Measurements from ENCODE around the gene PRKCB. TPM values are rescaled to one million over a fixed set of nuclear protein-coding genes. Genes with fewer than 3 reads are reported as not detected.

PRKCB gene
- total RNA-seq, 2 donors from 2014 or later = 17.5 to 26.9 TPM

DNA sequence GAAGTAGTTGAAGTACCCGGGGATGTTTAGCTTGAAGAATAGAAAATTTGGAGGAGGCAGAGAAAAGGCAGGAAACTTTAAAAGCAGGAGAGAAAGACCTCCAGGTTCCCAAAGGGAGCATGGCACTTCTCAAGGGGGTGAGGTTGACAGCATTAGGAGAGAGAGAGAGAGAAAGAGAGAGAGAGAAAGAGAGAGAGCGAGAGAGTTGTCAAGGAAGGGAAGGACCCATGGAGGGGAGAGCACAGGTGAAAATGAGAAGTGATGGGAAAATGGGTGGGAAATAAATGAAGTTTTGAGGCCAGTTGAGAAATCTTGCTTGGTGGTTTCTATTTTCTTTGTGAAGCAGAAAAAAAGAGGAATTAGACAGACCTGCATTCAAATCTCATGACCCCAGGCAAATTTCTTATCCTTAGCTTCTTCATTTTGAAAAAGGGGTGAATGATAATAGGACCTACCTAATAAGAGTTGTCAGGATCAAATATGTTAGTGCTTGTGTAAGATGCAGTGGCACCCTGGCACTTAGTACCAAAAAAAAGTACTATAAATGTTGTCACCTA, 24.0 kb downstream of the PRKCB start:
- intact Hi-C loops (cut with DNase I) = no loop called here
- DNase-seq (ENCODE audit: low spot score) = no peak

DNA sequence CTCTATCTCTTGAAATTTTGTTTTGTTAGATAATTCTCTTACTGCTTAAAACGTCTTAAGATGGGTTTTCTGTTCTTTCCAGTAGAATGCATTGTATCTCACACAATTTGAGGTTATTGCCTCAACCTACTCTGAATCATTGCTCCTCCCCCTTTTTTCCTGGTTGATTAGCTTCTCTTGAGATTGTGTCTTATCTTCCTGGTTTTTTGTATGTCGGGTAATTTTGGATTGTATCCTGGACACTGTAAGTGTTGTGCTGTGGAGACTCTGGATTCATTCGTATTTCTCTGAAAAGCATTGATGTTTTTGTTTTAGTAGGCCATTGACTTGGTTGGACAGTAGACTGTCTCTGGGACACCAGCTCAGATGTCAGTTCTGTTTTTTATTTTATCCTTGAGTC, 26.1 kb downstream of the PRKCB start:
- intact Hi-C loops (cut with DNase I) = no loop called here
- no peak for DNase-seq (ENCODE audit: low spot score)

- no peak for DNase-seq (ENCODE audit: low spot score)
- intact Hi-C loops (cut with DNase I) = no loop called here
These were observed 26.8 kb downstream of the PRKCB start for GRCh38 chr16:23862556-23862955.

- intact Hi-C loops (cut with DNase I) = no loop called here
- DNase-seq (ENCODE audit: low spot score) = no peak
These were observed 28.0 kb downstream of the PRKCB start for GRCh38 chr16:23863511-23864422.

GRCh38 chr16:23865853-23866252, 30.1 kb downstream of the PRKCB start:
- intact Hi-C loops (cut with DNase I) = loop anchor here in 1 of 2 donors (5.0 kb wide), 1 partner anchor 236 kb away; no protein-coding TSS in a partner anchor
- DNase-seq (ENCODE audit: low spot score) = no peak

DNA sequence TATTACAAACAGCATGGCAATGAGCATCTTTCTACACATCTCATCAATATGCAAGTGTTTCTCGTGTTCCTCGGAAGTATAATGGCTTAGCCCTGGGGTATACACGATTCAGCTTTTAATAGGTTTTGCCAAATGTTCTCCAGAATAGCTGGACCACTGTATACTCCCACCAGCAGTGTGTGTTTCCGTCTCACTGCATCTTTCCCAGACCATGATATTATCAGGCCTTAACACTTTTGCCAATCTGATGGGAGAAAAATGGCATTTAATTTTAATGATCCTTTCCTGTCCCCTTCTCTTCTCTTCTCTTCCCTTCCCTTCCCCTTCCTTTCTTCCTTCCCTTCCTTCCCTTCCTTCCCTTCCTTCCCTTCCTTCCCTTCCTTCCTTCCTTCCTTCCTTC, 30.8 kb downstream of the PRKCB start:
- intact Hi-C loops (cut with DNase I) = loop anchor here in 1 of 2 donors (5.0 kb wide), 1 partner anchor 236 kb away; no protein-coding TSS in a partner anchor
- no peak for DNase-seq (ENCODE audit: low spot score)

- no peak for DNase-seq (ENCODE audit: low spot score)
- intact Hi-C loops (cut with DNase I) = loop anchor here in 1 of 2 donors (5.0 kb wide), 1 partner anchor 235 kb away; no protein-coding TSS in a partner anchor
These were observed 31.8 kb downstream of the PRKCB start for GRCh38 chr16:23867566-23867965.

- DNase-seq (ENCODE audit: low spot score) = no peak
- intact Hi-C loops (cut with DNase I) = loop anchor here in 1 of 2 donors (5.0 kb wide), 1 partner anchor 234 kb away; no protein-coding TSS in a partner anchor
These were observed 32.4 kb downstream of the PRKCB start for GRCh38 chr16:23868136-23868535.

DNA sequence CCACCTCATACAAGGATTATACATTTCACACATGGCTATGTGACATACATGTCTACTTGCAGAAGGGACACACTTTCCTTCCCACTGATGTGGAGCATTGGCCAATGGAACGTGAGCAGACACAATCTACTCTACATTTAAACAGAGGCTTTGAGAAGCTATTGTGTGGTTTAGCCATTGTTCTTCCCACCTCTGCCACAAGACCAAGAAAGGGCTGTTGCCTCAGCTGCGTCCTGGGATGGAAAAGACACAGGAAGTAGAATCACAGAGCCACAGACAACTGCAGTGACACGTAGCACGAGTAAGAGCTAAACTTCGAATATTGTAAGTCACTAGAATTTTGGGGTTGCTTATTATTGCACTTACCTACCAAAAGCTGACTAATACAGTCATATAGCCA, 33.3 kb downstream of the PRKCB start:
- intact Hi-C loops (cut with DNase I) = loop anchor here in 1 of 2 donors (5.0 kb wide), 1 partner anchor 233 kb away; no protein-coding TSS in a partner anchor
- no peak for DNase-seq (ENCODE audit: low spot score)

GRCh38 chr16:23871924-23872323, 36.1 kb downstream of the PRKCB start:
- DNase-seq (ENCODE audit: low spot score) = no peak
- intact Hi-C loops (cut with DNase I) = no loop called here

DNA sequence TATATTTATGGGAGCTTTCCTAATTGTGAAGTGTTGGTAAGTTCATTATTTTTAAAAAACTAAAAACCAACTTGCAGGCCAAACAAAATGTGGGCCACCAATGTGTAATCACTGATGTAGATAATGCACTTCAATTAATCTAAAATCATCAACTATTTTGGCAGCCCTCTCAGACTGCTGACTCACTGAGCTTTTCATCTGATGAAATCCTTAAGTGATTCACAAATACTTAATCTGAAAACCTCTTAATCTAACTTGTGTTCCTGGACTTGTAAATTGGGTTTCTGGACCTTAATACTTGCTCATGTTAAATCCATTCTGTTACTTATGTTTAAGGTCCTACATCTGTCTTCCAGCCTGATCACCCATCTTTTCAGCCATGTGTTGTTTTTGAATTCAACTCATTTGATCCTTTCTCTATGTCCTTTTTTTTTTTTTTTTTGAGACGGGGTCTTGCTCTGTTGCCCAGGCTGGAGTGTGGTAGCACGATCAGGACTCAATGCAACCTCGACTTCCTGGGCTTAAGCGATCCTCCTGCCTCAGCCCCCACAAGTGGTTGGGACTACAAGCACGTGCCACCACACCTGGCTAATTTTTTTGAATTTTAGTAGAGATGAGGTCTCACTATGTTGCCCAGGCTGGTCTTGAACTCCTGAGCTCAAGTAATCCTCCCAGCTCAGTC, 39.0 kb downstream of the PRKCB start:
- intact Hi-C loops (cut with DNase I) = no loop called here

GRCh38 chr16:23876256-23876896, 40.6 kb downstream of the PRKCB start:
- no peak for DNase-seq (ENCODE audit: low spot score)
- intact Hi-C loops (cut with DNase I) = no loop called here

More for the DNA sequence above, 39.0 kb downstream of the PRKCB start:
- no peak for DNase-seq (ENCODE audit: low spot score)

DNA sequence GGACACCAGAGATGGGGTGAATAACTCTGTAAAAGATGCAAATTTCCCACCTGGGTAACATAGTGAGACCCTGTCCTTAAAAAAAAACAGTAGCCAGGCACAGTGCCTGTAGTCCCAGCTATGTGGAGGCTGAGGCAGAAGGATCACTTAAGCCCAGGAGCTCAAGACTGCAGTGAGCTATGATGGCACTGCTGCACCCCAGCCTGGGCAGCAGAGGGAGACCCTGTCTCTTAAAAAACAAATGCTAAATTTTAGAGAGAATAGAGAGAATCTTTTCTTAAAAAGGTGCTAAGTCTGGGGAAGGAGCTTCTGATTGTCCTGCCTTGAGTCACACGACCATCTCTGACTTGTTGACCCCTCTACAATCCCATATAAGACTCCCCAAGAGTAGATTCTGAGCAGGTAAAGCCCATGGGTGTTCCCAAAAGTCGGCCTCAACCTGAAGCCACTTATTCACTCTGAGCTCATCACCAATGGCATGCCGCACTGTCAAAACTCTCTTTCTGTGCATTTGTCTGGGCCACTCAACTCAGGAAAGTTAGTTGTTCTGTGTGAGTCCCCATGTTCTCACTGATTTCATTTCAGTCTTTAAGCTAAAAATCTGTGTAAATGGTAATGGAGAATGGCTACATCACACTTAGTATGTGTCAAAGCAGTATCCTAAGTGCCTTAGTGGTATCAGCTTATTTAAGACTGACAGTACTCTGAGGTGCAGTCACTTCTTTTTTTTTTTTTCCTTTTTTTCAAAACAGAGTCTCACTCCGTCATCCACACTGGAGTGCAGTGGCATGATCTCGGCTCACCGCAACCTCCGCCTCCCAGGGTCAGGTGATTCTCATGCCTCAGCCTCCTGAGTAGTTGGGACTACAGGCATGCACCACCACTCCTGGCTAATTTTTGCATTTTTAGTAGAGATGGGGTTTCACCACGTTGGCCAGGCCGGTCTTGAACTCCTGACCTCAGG, 41.6 kb downstream of the PRKCB start:
- intact Hi-C loops (cut with DNase I) = no loop called here
- no peak for DNase-seq (ENCODE audit: low spot score)

GRCh38 chr16:23879735-23880373, 44.1 kb downstream of the PRKCB start:
- intact Hi-C loops (cut with DNase I) = no loop called here
- DNase-seq (ENCODE audit: low spot score) = no peak

- DNase-seq (ENCODE audit: low spot score) = no peak
- intact Hi-C loops (cut with DNase I) = no loop called here
These were observed 53.4 kb downstream of the PRKCB start for GRCh38 chr16:23889189-23889588.

GRCh38 chr16:23893986-23894385, 58.2 kb downstream of the PRKCB start:
- no peak for DNase-seq (ENCODE audit: low spot score)
- intact Hi-C loops (cut with DNase I) = no loop called here

DNA sequence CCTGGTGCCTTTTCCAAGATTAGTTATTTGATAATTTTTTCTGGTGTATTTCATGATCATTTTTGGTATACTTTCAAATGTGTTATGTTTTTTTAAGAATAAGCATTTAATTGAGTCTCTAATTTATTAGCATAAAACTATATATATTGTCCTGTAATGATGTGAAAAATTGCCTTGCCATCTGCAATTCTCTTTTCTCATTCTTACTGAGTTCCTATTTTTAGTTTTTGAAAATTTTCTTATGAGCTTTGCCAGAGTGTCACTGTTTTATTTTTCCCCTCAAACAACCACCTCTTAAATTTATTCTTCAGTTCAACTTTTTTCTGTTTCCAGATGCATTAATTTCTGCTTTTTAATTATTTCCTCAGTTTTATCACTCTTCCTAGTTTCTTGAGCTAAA, 59.3 kb downstream of the PRKCB start:
- intact Hi-C loops (cut with DNase I) = no loop called here
- no peak for DNase-seq (ENCODE audit: low spot score)
